GM23338 (cell line): ENCODE results near the gene THTPA. TPM values are rescaled to one million over a fixed set of nuclear protein-coding genes. Genes with fewer than 3 reads are reported as not detected.

Source experiments
- ATAC-seq: fragments of 200-7000 bp; cut with Tn5 transposase; 3 replicates; pipeline ENCODE4 v1.9.1; 2020
- DNase-seq: peaks from one replicate; pipeline ENCODE4 v3.0.0-alpha.2; 2015; ENCODE audit warnings: low spot score
- H2AFZ ChIP-seq: fragments of 200-600 bp; sonication (generic); 2 replicates; pipeline ENCODE4 v1.8.0; 2016; ENCODE audit warnings: antibody characterized with exemption, mild to moderate bottlenecking, moderate library complexity
- H3F3A ChIP-seq: fragments of 200-600 bp; sonication (generic); replicated peaks from 2 replicates; pipeline ENCODE4 v1.8.0; 2017; ENCODE audit warnings: antibody characterized with exemption, mixed run types, low read depth
- H3K27ac ChIP-seq: fragments of 200-600 bp; sonication (generic); 2 replicates; pipeline ENCODE4 v1.6.1; 2016; ENCODE audit warnings: low read depth
- H3K27me3 ChIP-seq: fragments of 200-600 bp; sonication (generic); 2 replicates; pipeline ENCODE4 v1.8.0; 2016; ENCODE audit warnings: mild to moderate bottlenecking, mixed run types, moderate library complexity; ENCODE audit not compliant: insufficient read depth
- H3K36me3 ChIP-seq: fragments of 200-600 bp; sonication (generic); 2 replicates; pipeline ENCODE4 v1.8.0; 2016; ENCODE audit warnings: mild to moderate bottlenecking; ENCODE audit not compliant: insufficient read depth
- H3K4me1 ChIP-seq: fragments of 200-600 bp; sonication (generic); 2 replicates; pipeline ENCODE4 v1.8.0; 2016; ENCODE audit warnings: mild to moderate bottlenecking, moderate library complexity; ENCODE audit not compliant: insufficient read depth
- H3K4me2 ChIP-seq: fragments of 200-600 bp; sonication (generic); 2 replicates; pipeline ENCODE4 v1.7.1; 2017; ENCODE audit warnings: mixed run types
- H3K4me3 ChIP-seq: fragments of 200-600 bp; sonication (generic); 2 replicates; pipeline ENCODE4 v1.6.1; 2016; ENCODE audit warnings: mixed run types
- H3K79me2 ChIP-seq: fragments of 200-600 bp; sonication (generic); replicated peaks from 2 replicates; pipeline ENCODE4 v1.8.0; 2017; ENCODE audit warnings: mild to moderate bottlenecking; ENCODE audit not compliant: insufficient read depth
- H3K9me2 ChIP-seq: fragments of 200-600 bp; sonication (generic); 2 replicates; pipeline ENCODE4 v1.8.0; 2017; ENCODE audit not compliant: insufficient read depth
- H4K20me1 ChIP-seq: fragments of 200-600 bp; sonication (generic); replicated peaks from 2 replicates; pipeline ENCODE4 v1.8.0; 2017; ENCODE audit warnings: mild to moderate bottlenecking; ENCODE audit not compliant: insufficient read depth
- H3K27ac Mint-ChIP-seq: 2 replicates; pipeline ENCODE4 v1.8.0; 2020; ENCODE audit warnings: inconsistent platforms, mild to moderate bottlenecking, moderate library complexity, mixed read lengths
- H3K27me3 Mint-ChIP-seq: 3 replicates; pipeline ENCODE4 v1.8.0; 2022; ENCODE audit warnings: low read depth, mild to moderate bottlenecking, moderate library complexity, mixed read lengths, inconsistent platforms; ENCODE audit not compliant: insufficient read depth, poor library complexity
- H3K36me3 Mint-ChIP-seq: 3 replicates; pipeline ENCODE4 v1.8.0; 2021; ENCODE audit warnings: low read depth, mild to moderate bottlenecking, inconsistent platforms, moderate library complexity, mixed read lengths
- H3K4me1 Mint-ChIP-seq: 3 replicates; pipeline ENCODE4 v1.8.0; 2020; ENCODE audit warnings: mild to moderate bottlenecking, inconsistent platforms, mixed read lengths
- H3K4me3 Mint-ChIP-seq: 3 replicates; pipeline ENCODE4 v1.8.0; 2021; ENCODE audit warnings: moderate library complexity, mild to moderate bottlenecking, inconsistent platforms, mixed read lengths
- H3K9me3 Mint-ChIP-seq: 3 replicates; pipeline ENCODE4 v1.8.0; 2020; ENCODE audit warnings: moderate library complexity, mild to moderate bottlenecking, inconsistent platforms, mixed read lengths
- CREB1 ChIP-seq: fragments of 250-450 bp; sonication (Bioruptor Pico); IDR thresholded peaks from 2 replicates; pipeline ENCODE4 v1.5.0; 2020; ENCODE audit warnings: low read depth, mild to moderate bottlenecking, moderate library complexity
- CTCF ChIP-seq, 2 experiments: fragments of 200-600 bp in 1 of 2; sonication (generic) in 1 of 2; conservative IDR thresholded peaks; 2 replicates each; pipeline versions ENCODE4 v1.5.1 to v1.6.1; 2016 to 2017; ENCODE audit warnings: antibody characterized with exemption in 2 of 2, low read depth in 2 of 2, mild to moderate bottlenecking in 2 of 2, moderate library complexity in 1 of 2
- ETS1 ChIP-seq: IDR thresholded peaks from 2 replicates; pipeline ENCODE4 v1.6.1; 2016; ENCODE audit warnings: antibody characterized with exemption
- EZH2phosphoT487 ChIP-seq: fragments of 200-600 bp; sonication (generic); IDR thresholded peaks from one replicate; pipeline ENCODE4 v1.8.1; 2018; ENCODE audit warnings: antibody characterized with exemption; ENCODE audit not compliant: unreplicated experiment
- JUNB ChIP-seq: IDR thresholded peaks from one replicate; pipeline ENCODE4 v1.6.1; 2016; ENCODE audit warnings: antibody characterized with exemption; ENCODE audit not compliant: unreplicated experiment
- REST ChIP-seq: IDR thresholded peaks from one replicate; pipeline ENCODE4 v1.6.1; 2018; ENCODE audit warnings: antibody characterized with exemption; ENCODE audit not compliant: unreplicated experiment
- ZNF331 ChIP-seq: fragments of 250-450 bp; sonication (Bioruptor Pico); IDR thresholded peaks from 2 replicates; pipeline ENCODE4 v1.5.0; 2020; ENCODE audit warnings: low read depth, mild to moderate bottlenecking, moderate library complexity
- ZNF462 ChIP-seq: fragments of 250-450 bp; sonication (Bioruptor Pico); IDR thresholded peaks from 2 replicates; pipeline ENCODE4 v1.5.0; 2020; ENCODE audit warnings: mild to moderate bottlenecking, moderate library complexity
- polyA plus RNA-seq: library from polyadenylated mRNA; unstranded; fragments of >200 nt; fragmentation: Nextera tagmentation; extraction: Ambion mirVana; gene quantifications from 2 replicates; pipeline ENCODE4 v1.2.1, GENCODE V29; 2016
- total RNA-seq: library from RNA; depleted of rRNA; stranded (reverse); fragments of >200 nt; shearing (Covaris generic); gene quantifications from 2 replicates; pipeline ENCODE4 v1.2.3, GENCODE V29; 2014

The THTPA gene
- total and polyA plus RNA-seq, 2 experiments from 2014 or later = 8.6 to 21.3 TPM

GRCh38 chr14:23524954-23525353 lies 31.1 kb upstream of the THTPA start (continued):
- no peak for TF ChIP-seq EZH2phosphoT487
- TF ChIP-seq JUNB = no peak
- TF ChIP-seq ZNF331 = no peak
- TF ChIP-seq CREB1 (CRISPR knock-in tag) = no peak
- no peak for TF ChIP-seq ETS1
- TF ChIP-seq REST = no peak

- Histone ChIP-seq H3K4me2 (no peak overlapping the region), H3K36me3 (no peaks in the 10 kb centered on the region; the same call in 1 of the 2 replicates), H4K20me1 (no peaks in the 10 kb centered on the region; the same call in 1 of the 2 replicates), H3K27me3 (no peaks in the 10 kb centered on the region), H3K4me1 (peaks cover 8% of the 10 kb centered on the region; the same call in 1 of the 2 replicates), H3F3A (no peaks in the 10 kb centered on the region; the same call in 1 of the 2 replicates), H3K27ac (no peak overlapping the region), H3K4me3 (no peak overlapping the region), H2AFZ (no peak overlapping the region), H3K79me2 (no peaks in the 10 kb centered on the region), H3K9me2 (no peaks in the 10 kb centered on the region)
- H3K9me3 Mint-ChIP-seq = no peaks in the 10 kb centered on the region; the same call in 2 of the 3 replicates
- no peak for DNase-seq
- H3K27ac Mint-ChIP-seq = no peak overlapping the region
- H3K4me1 Mint-ChIP-seq = peaks cover 55% of the 10 kb centered on the region
- peaks cover 71% of the 10 kb centered on the region for H3K36me3 Mint-ChIP-seq
- peak; percentile 18 for ATAC-seq
- TF ChIP-seq ZNF462 (CRISPR knock-in tag) = no peak
- TF ChIP-seq CTCF (conservative IDR thresholded peaks at IDR 0.05; ENCODE audit: low read depth in 2 of 2) = peak in 1 of 2 experiments; percentile 45; a peak in 3 of 4 replicates
- peaks cover 12% of the 10 kb centered on the region for H3K27me3 Mint-ChIP-seq
- no peak overlapping the region for H3K4me3 Mint-ChIP-seq
Measured at GRCh38 chr14:23525611-23526010, 30.5 kb upstream of the THTPA start.
